ENCODE measurements around the gene TNS1. TPM values are rescaled to one million over a fixed set of nuclear protein-coding genes. Genes with fewer than 3 reads are reported as not detected.

TNS1 gene
- total RNA-seq, 1 donor from 2014 or later, result 505 TPM

GRCh38 chr2:217973008-217973787 lies 29.6 kb downstream of the TNS1 start:
- H3K4me3 ChIP-seq, result no peak overlapping the region
- intact Hi-C loops (cut with DNase I), result no loop called here
- TF ChIP-seq CTCF (IDR thresholded peaks at IDR 0.05), result no peak
- no peaks in the 10 kb centered on the region for H3K36me3 ChIP-seq
- H3K4me1 ChIP-seq, result peaks cover 32% of the 10 kb centered on the region
- H3K9me3 ChIP-seq, result no peaks in the 10 kb centered on the region
- DNase-seq (no peak), ATAC-seq (no peak)
- no peaks in the 10 kb centered on the region for H3K27me3 ChIP-seq (ENCODE audit: low read depth)
- peak overlapping the region; percentile 20 for H3K27ac ChIP-seq

- ATAC-seq (peak; percentile 31 to 58), DNase-seq (peak; percentile 34)
- Histone ChIP-seq H3K36me3 (no peaks in the 10 kb centered on the region), H3K27me3 (ENCODE audit: low read depth) (no peaks in the 10 kb centered on the region), H3K27ac (peak overlapping the region; percentile 20), H3K4me1 (peaks cover 25% of the 10 kb centered on the region), H3K9me3 (no peaks in the 10 kb centered on the region), H3K4me3 (no peak overlapping the region)
- TF ChIP-seq CTCF (IDR thresholded peaks at IDR 0.05), result no peak
- intact Hi-C loops (cut with DNase I), result no loop called here
Measured at GRCh38 chr2:217972490-217972889, 30.3 kb downstream of the TNS1 start.

- ATAC-seq, result no peak
- Histone ChIP-seq H3K9me3 (no peaks in the 10 kb centered on the region), H3K4me3 (no peak overlapping the region), H3K4me1 (peaks cover 21% of the 10 kb centered on the region), H3K36me3 (no peaks in the 10 kb centered on the region), H3K27ac (peak overlapping the region; percentile 20), H3K27me3 (ENCODE audit: low read depth) (no peaks in the 10 kb centered on the region)
- TF ChIP-seq CTCF (IDR thresholded peaks at IDR 0.05), result no peak
- no peak for DNase-seq
- intact Hi-C loops (cut with DNase I), result no loop called here
Measured at GRCh38 chr2:217972037-217972436, 30.8 kb downstream of the TNS1 start.

DNA sequence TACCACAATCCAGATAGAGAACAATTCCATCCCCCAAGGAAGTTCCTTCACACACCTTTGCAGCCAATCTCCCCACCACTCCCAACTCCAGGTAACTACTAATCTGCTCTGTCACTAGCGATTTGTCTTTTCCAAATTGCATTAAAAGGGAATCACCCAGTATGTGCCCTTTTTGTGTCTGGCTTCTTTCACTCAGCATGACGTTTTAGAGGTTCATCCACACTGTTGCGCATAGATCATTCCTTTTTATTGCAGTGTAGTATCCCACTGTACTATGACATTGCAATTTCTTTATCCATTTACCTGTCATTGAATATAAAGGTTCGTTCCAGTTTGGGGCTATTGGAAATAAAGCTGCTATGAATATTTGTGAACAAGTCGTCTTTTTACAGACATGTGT lies 31.6 kb downstream of the TNS1 start:
- DNase-seq (no peak), ATAC-seq (no peak)
- TF ChIP-seq CTCF (IDR thresholded peaks at IDR 0.05), result no peak

DNA sequence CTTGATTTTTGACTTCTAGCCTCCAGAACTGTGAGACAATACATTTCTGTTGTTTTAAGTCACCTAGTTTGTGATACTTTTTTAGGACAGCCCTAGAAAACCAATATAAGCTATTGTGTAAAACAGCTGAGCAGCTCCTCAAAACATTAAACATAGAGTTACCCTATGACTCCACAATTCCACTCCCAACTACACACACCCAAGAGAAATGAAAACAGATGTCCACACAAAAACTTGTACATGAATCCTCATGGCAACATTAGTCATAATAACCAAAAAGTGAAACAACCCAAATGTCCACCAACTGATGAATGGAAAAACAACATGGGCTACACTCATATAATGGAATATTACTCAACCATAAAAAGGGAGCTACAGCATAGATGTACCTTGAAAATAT lies 32.6 kb downstream of the TNS1 start:
- no peak for TF ChIP-seq CTCF (IDR thresholded peaks at IDR 0.05)
- peaks cover 39% of the 10 kb centered on the region for H3K4me1 ChIP-seq

More for the DNA sequence above, 31.6 kb downstream of the TNS1 start:
- Histone ChIP-seq H3K27me3 (ENCODE audit: low read depth) (no peaks in the 10 kb centered on the region), H3K36me3 (no peaks in the 10 kb centered on the region), H3K4me1 (peaks cover 29% of the 10 kb centered on the region), H3K27ac (no peak overlapping the region), H3K9me3 (no peaks in the 10 kb centered on the region), H3K4me3 (no peak overlapping the region)
- intact Hi-C loops (cut with DNase I), result no loop called here

More for the DNA sequence above, 32.6 kb downstream of the TNS1 start:
- no peaks in the 10 kb centered on the region for H3K36me3 ChIP-seq
- DNase-seq (no peak), ATAC-seq (no peak)
- H3K9me3 ChIP-seq, result no peaks in the 10 kb centered on the region
- no peak overlapping the region for H3K27ac ChIP-seq
- no peak overlapping the region for H3K4me3 ChIP-seq
- H3K27me3 ChIP-seq (ENCODE audit: low read depth), result no peaks in the 10 kb centered on the region
- intact Hi-C loops (cut with DNase I), result no loop called here
